Activated CD8-positive, alpha-beta T cell treated with anti-CD3 and anti-CD28 coated beads, Interleukin-2, amount 10 ng/mL, durations not matched to agents 7 days and 5 days (primary cell): ENCODE data around the gene PIBF1. TPM values are rescaled to one million over a fixed set of nuclear protein-coding genes. Genes with fewer than 3 reads are reported as not detected.
"Not testable (repeated sequence)": the region's sequence is repeated elsewhere in the genome, so short reads cannot be mapped to it uniquely, and the experiment has no call there.

Experiments
- ATAC-seq: fragments of 150-1000 bp; cut with Tn5 transposase; one replicate; pipeline ENCODE4 v1.10.0; 2021; ENCODE audit warnings: moderate library complexity
- CTCF ChIA-PET: fragments of 350-600 bp; sonication (Branson Sonifier 250); formaldehyde crosslinking; loops from one replicate; lab custom pipeline; 2021; ENCODE audit warnings: antibody characterized with exemption; lab: Charles Lee
- POLR2A ChIA-PET: fragments of 350-600 bp; sonication (Branson Sonifier 250); formaldehyde crosslinking; loops from one replicate; lab custom pipeline; 2021; ENCODE audit warnings: antibody characterized with exemption; lab: Charles Lee
- DNase-seq: peaks from one replicate; pipeline ENCODE4 v3.0.0-alpha.2; 2020
- H3K27ac Mint-ChIP-seq: one replicate; pipeline ENCODE4 v1.8.0; 2021; ENCODE audit warnings: mild to moderate bottlenecking, mixed read lengths
- H3K27me3 Mint-ChIP-seq: one replicate; pipeline ENCODE4 v1.8.0; 2021; ENCODE audit warnings: low read depth, mixed read lengths
- H3K36me3 Mint-ChIP-seq: one replicate; pipeline ENCODE4 v1.8.0; 2021; ENCODE audit warnings: low read depth, mixed read lengths
- H3K4me1 Mint-ChIP-seq: one replicate; pipeline ENCODE4 v1.8.0; 2021; ENCODE audit warnings: low read depth, mixed read lengths
- H3K4me3 Mint-ChIP-seq: one replicate; pipeline ENCODE4 v1.8.0; 2021; ENCODE audit warnings: mild to moderate bottlenecking, mixed read lengths
- H3K9me3 Mint-ChIP-seq: one replicate; pipeline ENCODE4 v1.8.0; 2022; ENCODE audit warnings: mixed read lengths; ENCODE audit not compliant: insufficient read depth
- total RNA-seq, 2 experiments: library from RNA; stranded (reverse); gene quantifications; one replicate each; pipeline ENCODE4 v1.2.3, GENCODE V29; 2021

PIBF1 gene
- total RNA-seq, 2 experiments from 2014 or later, result 29.6 to 34.0 TPM

DNA sequence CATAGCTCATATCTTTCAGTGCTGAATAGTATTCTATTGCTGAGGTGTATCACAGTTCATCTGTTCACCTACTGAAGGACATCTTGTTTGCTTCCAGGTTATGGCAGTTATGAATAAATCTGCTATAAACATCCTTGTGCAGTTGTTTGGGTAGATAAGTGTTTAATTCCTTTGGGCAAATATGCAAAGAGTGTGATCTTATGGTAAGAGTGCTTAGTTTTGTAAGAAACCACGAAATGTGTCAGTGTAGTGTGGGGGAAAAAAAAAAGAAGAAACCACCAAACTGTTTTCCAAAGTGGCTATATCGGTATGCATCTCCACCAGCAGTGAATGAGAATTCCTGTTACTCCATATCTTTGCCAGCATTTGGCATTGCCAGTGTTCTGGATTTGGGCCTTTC, 93.3 kb downstream of the PIBF1 start:
- CTCF ChIA-PET, result no interaction called here
- Mint-ChIP-seq H3K27me3 (no peaks in the 10 kb centered on the region), H3K9me3 (no peaks in the 10 kb centered on the region), H3K27ac (no peak overlapping the region), H3K4me1 (peaks cover 8% of the 10 kb centered on the region), H3K36me3 (peaks cover 27% of the 10 kb centered on the region), H3K4me3 (no peak overlapping the region)
- DNase-seq (no peak), ATAC-seq (no peak)
- POLR2A ChIA-PET, result no interaction called here

- no peak for ATAC-seq
- H3K4me1 Mint-ChIP-seq, result no peaks in the 10 kb centered on the region
These were observed 102.2 kb downstream of the PIBF1 start for GRCh38 chr13:72884101-72884500.

DNA sequence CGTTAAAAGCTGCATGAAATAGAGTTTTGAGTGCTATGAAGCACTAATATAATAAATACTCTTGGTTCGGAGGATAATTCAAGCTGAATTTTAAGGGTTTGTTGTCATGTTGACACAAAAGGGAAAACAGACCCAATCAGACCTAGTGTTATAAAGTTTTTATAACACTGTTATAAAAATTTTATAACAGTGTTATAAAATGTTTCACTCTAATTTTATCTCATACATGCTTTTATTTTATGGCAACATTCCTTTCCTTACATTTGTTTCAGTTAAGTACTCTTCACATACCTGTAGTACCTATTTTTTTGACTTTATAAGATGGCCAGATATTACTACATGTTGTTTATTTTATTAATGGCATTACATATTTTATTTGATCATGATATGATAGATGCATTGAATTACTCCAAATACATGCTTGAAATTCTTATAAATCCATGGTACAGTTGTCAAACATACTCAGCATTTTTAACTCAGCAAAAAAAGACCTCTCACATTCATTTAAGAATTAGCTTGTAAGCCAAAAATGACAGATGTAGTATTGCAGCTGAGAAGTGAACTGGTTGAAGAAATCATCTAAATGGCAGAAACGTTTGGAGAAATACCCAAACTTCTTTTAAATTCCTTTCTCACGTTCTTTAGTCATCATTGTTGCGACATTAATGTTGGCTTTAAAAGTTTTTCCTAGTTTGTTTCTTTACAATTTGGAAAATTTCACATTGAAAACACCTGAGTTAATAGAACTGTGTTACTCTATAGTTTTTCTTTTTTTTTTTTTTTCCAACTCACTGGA, 104.5 kb downstream of the PIBF1 start:
- ATAC-seq (no peak), DNase-seq (no peak)
- H3K4me1 Mint-ChIP-seq, result no peaks in the 10 kb centered on the region
- H3K27me3 Mint-ChIP-seq, result no peaks in the 10 kb centered on the region
- no peak overlapping the region for H3K27ac Mint-ChIP-seq
- ChIA-PET CTCF (no interaction called here), POLR2A (no interaction called here)
- H3K4me3 Mint-ChIP-seq, result no peak overlapping the region
- no peaks in the 10 kb centered on the region for H3K9me3 Mint-ChIP-seq
- H3K36me3 Mint-ChIP-seq, result peaks cover 11% of the 10 kb centered on the region

More at GRCh38 chr13:72884101-72884500, 102.2 kb downstream of the PIBF1 start:
- Mint-ChIP-seq H3K9me3 (no peaks in the 10 kb centered on the region), H3K27me3 (no peaks in the 10 kb centered on the region), H3K4me3 (no peak overlapping the region), H3K27ac (no peak overlapping the region), H3K36me3 (peaks cover 20% of the 10 kb centered on the region)
- no peak for DNase-seq
- ChIA-PET CTCF (no interaction called here), POLR2A (no interaction called here)

GRCh38 chr13:72889495-72889894, 107.6 kb downstream of the PIBF1 start:
- ATAC-seq (no peak), DNase-seq (no peak)
- Mint-ChIP-seq H3K4me3 (no peak overlapping the region), H3K27ac (no peak overlapping the region), H3K9me3 (no peaks in the 10 kb centered on the region), H3K36me3 (no peaks in the 10 kb centered on the region), H3K27me3 (no peaks in the 10 kb centered on the region), H3K4me1 (no peaks in the 10 kb centered on the region)
- ChIA-PET CTCF (no interaction called here), POLR2A (no interaction called here)

DNA sequence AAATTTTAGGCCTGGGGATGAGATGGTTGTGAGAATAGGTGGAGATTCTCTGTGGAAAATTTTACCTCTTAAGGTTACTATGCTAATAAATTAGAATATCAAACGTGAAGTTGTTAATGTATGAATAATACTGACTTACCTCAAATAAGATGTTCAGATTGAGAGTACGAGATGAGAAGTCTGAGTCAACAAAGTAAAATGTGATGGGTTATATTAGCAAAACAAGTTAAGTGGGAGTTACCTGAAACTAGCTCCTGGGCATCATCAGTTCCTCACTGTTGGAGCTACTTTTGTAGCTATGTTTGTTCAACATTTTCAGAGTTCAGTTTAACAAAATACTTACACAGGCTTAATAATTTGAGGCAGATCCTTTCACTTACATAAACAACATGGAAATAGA, 108.6 kb downstream of the PIBF1 start:
- no peak overlapping the region for H3K27ac Mint-ChIP-seq
- CTCF ChIA-PET, result no interaction called here
- H3K27me3 Mint-ChIP-seq, result no peaks in the 10 kb centered on the region
- H3K4me3 Mint-ChIP-seq, result no peak overlapping the region
- no peaks in the 10 kb centered on the region for H3K4me1 Mint-ChIP-seq
- POLR2A ChIA-PET, result no interaction called here
- ATAC-seq, result no peak
- no peaks in the 10 kb centered on the region for H3K9me3 Mint-ChIP-seq
- no peak for DNase-seq
- H3K36me3 Mint-ChIP-seq, result peaks cover 3% of the 10 kb centered on the region

GRCh38 chr13:72891423-72891822, 109.5 kb downstream of the PIBF1 start:
- ATAC-seq, result no peak
- CTCF ChIA-PET, result no interaction called here

GRCh38 chr13:72896869-72897268, 114.9 kb downstream of the PIBF1 start:
- DNase-seq (no peak), ATAC-seq (no peak)
- Mint-ChIP-seq H3K27me3 (no peaks in the 10 kb centered on the region), H3K4me1 (no peaks in the 10 kb centered on the region), H3K36me3 (peaks cover 16% of the 10 kb centered on the region), H3K27ac (no peak overlapping the region), H3K9me3 (no peaks in the 10 kb centered on the region), H3K4me3 (no peak overlapping the region)
- ChIA-PET POLR2A (no interaction called here), CTCF (no interaction called here)

More at GRCh38 chr13:72891423-72891822, 109.5 kb downstream of the PIBF1 start:
- H3K4me3 Mint-ChIP-seq, result no peak overlapping the region
- H3K9me3 Mint-ChIP-seq, result no peaks in the 10 kb centered on the region
- no peak for DNase-seq
- no peak overlapping the region for H3K27ac Mint-ChIP-seq
- no peaks in the 10 kb centered on the region for H3K4me1 Mint-ChIP-seq
- POLR2A ChIA-PET, result no interaction called here
- peaks cover 12% of the 10 kb centered on the region for H3K36me3 Mint-ChIP-seq
- no peaks in the 10 kb centered on the region for H3K27me3 Mint-ChIP-seq

DNA sequence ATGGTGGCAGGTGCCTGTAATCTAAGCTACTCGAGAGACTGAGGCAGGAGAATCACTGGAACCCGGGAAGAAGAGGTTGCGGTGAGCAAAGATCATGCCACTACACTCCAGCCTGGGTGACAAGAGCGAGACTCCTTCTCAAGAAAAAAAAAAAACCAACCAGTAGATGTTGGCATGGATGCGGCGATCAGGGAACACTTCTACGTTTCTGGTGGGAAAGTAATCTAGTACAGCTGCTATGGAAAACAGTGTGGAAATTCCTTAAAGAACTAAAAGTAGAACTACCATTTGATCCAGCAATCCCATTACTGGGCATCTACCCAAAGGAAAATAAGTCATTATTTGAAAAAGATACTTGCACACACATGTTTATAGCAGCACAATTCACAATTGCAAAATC, 119.6 kb downstream of the PIBF1 start:
- H3K9me3 Mint-ChIP-seq, H3K27me3 Mint-ChIP-seq, DNase-seq, POLR2A ChIA-PET, CTCF ChIA-PET, H3K4me1 Mint-ChIP-seq, ATAC-seq, H3K27ac Mint-ChIP-seq, H3K36me3 Mint-ChIP-seq, H3K4me3 Mint-ChIP-seq: not testable (repeated sequence)

- CTCF ChIA-PET, result no interaction called here
- DNase-seq, result no peak
- Mint-ChIP-seq H3K36me3 (peaks cover 22% of the 10 kb centered on the region), H3K27ac (no peak overlapping the region), H3K4me3 (no peak overlapping the region), H3K9me3 (no peaks in the 10 kb centered on the region), H3K27me3 (no peaks in the 10 kb centered on the region), H3K4me1 (no peaks in the 10 kb centered on the region)
- POLR2A ChIA-PET, result no interaction called here
- ATAC-seq, result no peak
These were observed 126.5 kb downstream of the PIBF1 start for GRCh38 chr13:72908416-72908815.

- POLR2A ChIA-PET, result no interaction called here
- H3K4me3 Mint-ChIP-seq, result no peak overlapping the region
- no peaks in the 10 kb centered on the region for H3K4me1 Mint-ChIP-seq
- ATAC-seq (no peak), DNase-seq (no peak)
- H3K36me3 Mint-ChIP-seq, result peaks cover 26% of the 10 kb centered on the region
- CTCF ChIA-PET, result no interaction called here
- H3K9me3 Mint-ChIP-seq, result no peaks in the 10 kb centered on the region
- no peak overlapping the region for H3K27ac Mint-ChIP-seq
- H3K27me3 Mint-ChIP-seq, result no peaks in the 10 kb centered on the region
These were observed 130.0 kb downstream of the PIBF1 start for GRCh38 chr13:72911981-72912380.

- H3K27ac Mint-ChIP-seq, result no peak overlapping the region
- H3K4me1 Mint-ChIP-seq, result no peaks in the 10 kb centered on the region
- ATAC-seq (no peak), DNase-seq (no peak)
- no peaks in the 10 kb centered on the region for H3K9me3 Mint-ChIP-seq
- POLR2A ChIA-PET, result no interaction called here
- peaks cover 31% of the 10 kb centered on the region for H3K36me3 Mint-ChIP-seq
- H3K4me3 Mint-ChIP-seq, result no peak overlapping the region
- H3K27me3 Mint-ChIP-seq, result no peaks in the 10 kb centered on the region
- CTCF ChIA-PET, result no interaction called here
These were observed 138.2 kb downstream of the PIBF1 start for GRCh38 chr13:72920097-72920496.

DNA sequence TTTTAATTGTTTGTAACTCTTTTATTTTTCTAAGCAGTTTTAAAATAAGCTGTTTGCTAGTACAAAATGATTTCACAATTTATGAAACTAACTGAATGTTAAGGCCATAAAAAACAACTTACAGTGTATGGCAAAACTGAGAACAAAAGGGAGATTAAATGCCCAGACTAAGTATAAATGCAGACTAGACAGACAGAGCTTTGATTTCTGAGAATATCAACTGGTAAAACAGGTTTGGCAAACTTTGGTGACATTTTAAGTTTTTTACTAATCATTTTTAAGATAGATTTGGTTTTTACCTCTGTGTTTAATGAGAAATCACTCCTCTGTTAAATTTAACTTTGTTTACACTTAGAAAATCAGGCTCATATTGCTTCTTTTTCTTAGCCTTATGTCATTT, 149.4 kb downstream of the PIBF1 start:
- no peak overlapping the region for H3K4me3 Mint-ChIP-seq
- H3K9me3 Mint-ChIP-seq, result no peaks in the 10 kb centered on the region
- H3K27me3 Mint-ChIP-seq, result no peaks in the 10 kb centered on the region
- DNase-seq (no peak), ATAC-seq (no peak)
- CTCF ChIA-PET, result no interaction called here
- no peak overlapping the region for H3K27ac Mint-ChIP-seq
- POLR2A ChIA-PET, result no interaction called here
- no peaks in the 10 kb centered on the region for H3K4me1 Mint-ChIP-seq
- H3K36me3 Mint-ChIP-seq, result peaks cover 27% of the 10 kb centered on the region

DNA sequence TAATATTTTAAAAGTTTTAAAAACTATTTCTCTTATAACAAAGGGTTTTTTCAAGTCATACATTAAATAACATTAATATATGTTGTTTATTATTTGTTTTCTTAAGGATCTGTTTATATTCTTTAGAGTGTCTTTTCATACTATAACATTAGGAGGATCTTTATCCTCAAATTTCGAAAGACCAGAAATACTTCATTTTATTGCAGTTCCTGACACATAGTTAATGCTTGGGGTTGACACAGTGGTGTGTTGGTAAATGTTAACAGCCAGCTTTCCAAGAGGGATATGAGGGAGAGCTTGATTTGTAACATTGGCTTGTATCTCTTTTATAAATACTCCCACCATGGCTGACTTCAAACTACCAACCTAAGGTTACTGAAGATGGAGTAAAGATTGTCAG, 150.3 kb downstream of the PIBF1 start:
- Mint-ChIP-seq H3K4me1 (no peaks in the 10 kb centered on the region), H3K4me3 (no peak overlapping the region), H3K36me3 (peaks cover 28% of the 10 kb centered on the region), H3K27me3 (no peaks in the 10 kb centered on the region), H3K9me3 (no peaks in the 10 kb centered on the region), H3K27ac (no peak overlapping the region)
- ChIA-PET CTCF (no interaction called here), POLR2A (no interaction called here)
- DNase-seq (no peak), ATAC-seq (no peak)
